EL (cell line): ENCODE data around the gene RMC1.
"Not testable (repeated sequence)": the region's sequence is repeated elsewhere in the genome, so short reads cannot be mapped to it uniquely, and the experiment has no call there.

Experiments
- DNase-seq: peaks from one replicate; pipeline ENCODE4 v3.0.0-alpha.2; 2016

Gene RMC1

DNA sequence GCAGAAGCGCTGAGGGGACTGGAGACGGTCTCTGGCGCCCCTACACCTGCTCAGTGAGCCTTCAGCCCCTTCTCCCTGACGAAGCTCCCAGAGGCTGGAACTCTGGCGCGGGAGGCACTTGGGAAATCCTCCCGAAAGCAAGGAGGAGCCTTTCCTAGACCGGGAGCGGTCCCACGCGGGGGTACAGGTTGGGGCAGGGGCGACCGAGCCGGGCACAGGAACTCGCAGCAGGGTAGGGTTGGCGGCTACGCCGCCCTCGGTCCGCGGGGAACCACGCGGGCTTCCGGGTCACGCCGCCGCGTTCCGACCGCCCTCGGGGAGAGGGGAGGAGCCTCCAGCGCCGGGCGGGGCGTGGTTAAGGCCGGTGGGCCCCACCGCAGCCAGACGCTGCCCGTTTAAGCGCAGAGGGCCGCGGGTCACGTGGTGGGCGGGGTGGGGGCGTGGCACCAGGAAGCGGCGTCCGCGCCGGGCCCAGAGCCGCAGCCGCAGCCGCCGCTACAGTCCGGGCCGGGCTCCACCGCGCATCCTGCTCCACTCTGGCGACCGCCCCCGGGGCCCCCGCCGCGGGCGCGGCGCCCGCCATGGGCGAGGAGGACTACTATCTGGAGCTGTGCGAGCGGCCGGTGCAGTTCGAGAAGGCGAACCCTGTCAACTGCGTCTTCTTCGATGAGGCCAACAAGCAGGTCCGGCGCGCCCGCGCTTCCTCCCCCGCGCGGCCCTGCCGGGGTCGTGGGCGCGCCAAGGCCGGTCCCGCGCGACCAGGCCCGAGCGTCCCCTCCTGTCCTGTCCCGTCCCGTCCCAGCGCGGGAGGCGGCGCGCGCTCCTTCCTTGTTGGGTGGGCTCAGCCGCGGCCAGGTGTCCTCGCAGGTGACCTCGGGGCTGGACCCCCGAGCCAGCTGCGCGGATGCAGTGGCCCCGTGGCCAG, at the start of gene RMC1:
RMC1 (plus strand) TSS at position 474 of the 925 bp plus-strand sequence; CDS start at position 582, 108 bp downstream.
- DNase-seq = peak; percentile 92

DNA sequence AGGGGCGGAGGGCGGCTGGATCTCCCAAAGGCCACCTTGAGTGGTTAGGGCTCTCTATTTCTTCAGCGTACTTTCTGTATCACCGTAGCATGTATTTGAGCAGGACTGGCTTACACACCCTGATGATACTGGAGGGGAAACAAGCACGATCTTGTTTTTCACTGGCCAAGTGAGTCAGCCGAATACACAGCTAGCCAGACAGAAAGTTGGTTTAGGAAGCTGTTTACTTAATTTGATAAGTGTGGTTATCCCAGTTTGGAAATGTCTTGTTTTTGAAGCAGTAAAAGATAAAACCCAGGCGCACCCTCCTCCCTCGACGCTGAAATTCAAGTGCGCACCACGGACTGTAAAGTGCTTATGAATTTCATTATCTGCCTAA, 49.6 kb upstream of the RMC1 start:
- DNase-seq = peak; percentile 38

DNA sequence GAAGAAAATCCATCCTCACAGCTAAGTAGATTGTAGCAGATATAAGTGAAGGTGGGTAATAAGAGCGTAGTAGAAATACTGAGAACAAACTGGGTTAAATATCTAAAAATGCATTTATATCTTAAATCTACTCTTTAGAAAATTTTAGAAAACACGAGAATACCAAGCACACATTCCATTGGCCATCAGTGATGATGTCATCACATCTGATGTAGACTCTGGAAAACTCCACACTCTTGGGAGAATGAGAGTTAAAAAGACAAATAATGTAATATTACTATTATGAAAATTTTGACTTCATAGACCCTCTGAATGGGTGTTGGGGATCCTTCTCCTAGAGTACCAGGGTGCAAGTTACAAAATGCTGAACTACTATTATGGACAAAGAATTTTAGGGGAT, 46.5 kb upstream of the RMC1 start:
- no peak for DNase-seq

DNA sequence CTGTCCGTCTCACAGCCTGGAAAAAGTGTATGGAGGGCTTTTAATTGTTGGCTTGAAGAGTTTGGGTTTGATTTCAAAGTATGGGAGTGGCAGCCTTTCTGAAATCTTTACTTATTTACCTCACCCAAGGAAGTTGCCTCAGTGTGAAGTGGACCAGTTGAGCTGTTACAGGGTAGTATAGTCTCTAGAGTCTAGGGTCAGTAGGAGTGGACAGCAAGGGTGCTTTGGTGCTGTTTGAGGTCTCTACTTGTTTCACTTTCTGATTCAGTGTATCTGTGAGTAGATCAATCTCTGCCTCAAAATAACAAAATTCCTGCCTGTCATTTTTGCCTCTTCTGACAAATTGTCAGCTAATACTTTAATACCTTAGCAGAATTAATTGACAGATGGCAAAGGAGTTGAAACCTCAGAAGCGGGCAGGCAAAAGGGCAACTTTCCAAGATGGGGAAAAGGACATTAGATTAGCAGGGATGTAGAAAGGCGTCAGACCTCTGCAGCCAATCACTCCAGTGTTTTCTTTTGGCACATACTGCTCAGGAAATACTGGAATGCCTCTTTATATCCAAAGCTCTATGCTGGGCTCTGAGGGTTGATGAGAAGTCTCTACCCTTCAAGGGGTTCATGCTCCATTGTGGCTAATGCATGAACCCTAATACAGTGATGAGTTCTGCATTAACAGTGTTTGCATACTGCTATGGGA, 44.3 kb upstream of the RMC1 start:
- no peak for DNase-seq

DNA sequence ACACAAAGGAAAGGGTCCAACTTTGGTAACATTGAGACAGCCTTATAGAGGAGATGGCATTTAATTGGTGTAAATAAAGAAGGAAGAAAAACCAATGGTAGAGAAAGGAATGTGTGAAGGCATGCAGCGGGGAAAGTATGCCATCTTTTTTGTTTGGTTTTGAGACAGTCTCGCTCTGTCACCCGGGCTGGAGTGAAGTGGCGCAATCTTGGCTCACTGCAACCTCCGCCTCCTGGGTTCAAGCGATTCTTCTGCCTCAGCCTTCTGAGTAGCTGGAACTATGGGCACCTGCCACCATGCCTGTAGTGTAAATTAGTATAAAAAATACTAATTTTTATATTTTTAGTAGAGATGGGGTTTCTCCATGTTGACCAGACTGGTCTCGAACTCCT, 43.8 kb upstream of the RMC1 start:
- DNase-seq = no peak

DNA sequence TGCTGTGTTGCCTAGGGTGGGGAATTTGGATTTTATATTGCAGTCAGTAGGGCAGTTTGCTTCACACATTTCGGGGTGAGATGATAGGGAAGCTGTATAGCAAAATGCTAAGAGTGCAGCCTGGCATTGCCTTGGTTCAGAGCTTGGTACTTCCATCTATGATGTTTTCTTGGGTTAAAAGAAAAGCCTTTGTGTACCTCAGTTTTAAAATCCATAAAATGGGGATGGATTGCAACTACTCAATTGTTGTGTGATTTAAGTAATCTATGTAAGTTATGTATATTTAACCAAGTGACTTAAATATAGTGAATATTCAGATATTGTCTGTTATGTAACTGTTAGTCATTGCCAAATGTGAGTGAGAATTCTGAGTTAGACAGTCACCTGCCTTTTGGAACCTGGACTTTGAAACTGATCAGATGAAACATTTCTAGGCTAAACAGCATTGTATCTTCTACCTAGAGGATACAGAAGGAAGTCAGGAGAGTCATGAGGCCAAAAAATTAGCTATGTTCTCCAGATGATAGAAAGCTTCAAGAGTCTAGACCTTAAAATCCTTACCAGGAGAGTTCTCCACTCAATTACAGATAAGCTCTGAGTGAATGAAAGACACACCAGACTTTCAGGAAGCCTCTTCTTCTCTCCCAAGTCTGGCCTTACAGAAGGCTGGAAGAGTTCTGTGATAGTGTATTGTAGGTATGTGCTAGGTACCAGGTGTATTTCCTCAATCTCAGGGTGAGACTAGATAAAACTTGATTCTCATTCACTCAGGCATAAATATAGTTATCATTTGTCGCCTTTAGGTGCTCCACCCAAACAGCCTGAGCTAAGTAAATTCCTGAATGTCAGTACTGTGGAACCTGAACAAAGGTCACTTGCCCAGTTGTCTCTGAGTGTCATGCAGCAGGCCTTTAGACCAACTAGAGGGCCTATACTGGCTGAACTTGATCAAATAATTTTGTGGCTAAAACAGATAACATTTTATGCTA, 42.7 kb upstream of the RMC1 start:
- DNase-seq = no peak

DNA sequence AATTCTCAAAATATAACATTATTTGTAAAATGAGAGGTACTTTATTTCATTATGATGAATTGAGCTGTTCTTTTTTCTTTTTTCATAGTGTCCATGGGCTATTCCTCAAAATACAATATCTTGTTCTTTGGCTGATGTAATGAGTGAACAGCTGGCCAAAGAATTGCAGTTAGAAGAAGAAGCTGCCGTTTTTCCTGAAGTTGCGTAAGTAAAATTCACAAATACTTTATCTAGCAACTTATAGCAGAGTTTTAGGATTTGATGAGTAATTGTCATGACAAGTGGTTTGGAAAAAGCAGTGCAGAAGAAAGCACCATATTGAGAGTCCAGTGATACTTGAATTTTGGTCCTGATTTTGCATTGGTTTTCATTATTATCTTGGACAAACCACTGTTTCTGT, 40.4 kb upstream of the RMC1 start:
- DNase-seq = no peak

DNA sequence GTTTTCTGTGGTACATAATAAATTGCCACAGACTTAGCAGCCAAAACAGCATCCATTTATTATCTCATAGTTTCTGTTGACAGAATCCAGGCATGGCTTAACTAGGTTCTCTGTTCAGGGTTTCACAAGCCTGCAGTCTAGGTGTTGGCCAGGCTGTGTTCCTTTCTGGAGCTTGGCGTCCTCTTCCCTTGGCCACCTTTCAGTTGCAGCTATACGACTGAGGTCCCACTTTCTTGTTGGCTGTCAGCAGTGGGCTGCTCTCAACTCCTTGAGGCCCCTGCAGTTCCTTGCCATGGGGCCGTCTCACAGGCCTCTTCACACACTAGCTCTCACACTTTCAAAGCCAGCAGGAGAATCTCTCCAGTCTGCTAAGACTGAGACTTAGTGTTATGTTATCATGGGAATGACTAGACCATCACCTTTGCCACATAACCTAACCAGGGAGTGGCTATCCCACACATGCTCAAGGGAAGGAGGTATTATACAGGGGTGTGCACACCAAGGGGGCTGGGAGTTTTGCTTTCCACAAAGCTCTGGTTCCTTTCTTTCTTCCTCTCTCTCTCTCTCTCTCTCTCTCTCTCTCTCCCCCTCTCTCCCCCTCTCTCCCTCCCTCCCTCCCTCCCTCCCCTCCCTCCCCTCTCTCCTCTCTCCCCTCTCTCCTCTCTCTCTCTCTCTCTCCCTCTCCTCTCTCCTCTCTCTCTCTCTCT, 34.4 kb upstream of the RMC1 start:
- no peak for DNase-seq

DNA sequence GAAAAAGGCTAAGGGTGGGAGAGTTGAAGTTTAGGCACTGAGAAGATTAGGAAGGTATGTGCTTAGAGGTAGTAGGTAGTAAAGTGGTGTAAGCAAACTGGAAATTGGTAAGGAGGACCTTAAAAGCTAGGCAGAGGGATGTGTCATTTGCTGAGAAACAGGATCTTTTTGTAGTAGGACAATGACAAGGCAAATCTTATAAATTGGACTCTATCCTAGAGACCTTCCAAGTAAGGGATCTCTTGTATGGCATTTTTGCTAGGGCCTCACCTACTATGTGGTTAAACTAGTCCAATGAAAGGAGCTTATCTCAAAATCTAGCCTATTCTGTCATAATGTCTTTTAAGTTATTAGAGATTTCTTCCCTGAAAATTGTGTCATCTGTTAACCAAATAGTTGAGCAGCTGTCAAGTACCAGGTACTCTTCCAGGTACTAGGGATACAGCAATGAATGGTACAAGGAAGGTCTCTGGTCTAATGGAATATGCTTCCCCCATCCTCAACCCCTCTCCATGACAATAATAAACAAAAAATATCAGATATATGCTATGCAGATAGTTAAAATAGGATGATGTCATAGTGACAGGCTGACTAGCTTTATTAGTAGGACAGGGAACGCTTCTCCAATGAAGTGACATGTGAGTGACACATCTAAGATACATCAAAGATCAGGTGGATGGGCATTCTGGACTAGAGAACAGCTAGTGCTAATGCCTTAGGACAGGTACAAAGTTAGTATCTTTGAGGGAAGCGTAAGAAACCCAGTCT, 32.5 kb upstream of the RMC1 start:
- DNase-seq = no peak

DNA sequence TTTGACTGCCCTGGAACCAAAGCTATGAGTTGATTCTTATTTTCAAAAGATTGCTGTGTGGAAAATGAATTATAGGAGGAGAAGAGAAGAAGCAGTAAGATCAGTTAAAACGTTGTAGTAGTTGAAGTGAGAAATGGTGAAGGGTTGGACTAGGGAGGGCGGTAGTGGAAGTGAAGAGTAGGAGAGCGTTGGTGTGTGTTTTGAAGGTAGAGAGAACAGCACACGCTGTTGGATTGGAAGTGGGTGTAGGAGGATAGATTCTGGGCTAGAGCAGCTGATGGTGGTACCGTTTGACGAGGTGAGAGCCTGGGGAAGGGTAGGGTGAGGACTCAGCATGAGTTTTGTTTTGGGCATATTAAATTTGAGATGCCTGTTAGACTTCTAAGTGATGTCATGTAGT, 31.8 kb upstream of the RMC1 start:
- no peak for DNase-seq

DNA sequence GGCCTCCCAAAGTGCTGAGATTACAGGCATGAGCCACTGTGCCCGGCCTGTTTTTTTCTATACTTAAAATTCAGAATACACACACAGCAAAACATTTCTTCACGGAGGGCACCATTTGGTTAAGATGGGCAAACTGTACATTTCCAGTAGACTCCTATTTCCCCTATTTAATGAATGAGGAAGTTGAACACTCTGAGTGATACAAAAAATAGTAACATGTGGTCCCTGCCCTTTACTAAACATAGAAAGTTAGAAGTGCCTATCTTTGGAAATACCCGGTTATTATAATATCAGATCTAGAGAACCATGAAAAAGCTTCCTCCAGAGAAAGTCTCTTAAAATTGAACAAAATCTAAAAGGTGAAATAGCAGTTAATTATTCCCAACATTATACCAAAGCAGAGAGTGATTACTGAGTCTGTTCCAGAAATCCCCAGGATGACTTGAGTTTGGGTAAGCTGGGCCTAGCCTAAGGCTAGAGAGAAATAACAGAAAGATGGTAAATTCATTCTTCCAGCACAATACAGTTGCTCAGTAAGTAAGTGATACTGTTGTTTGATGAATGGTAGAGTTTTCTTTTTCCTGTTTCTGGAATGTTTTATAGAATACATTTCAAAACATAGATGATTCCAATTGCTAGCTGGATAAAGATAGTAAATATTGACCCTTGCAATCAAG, 23.3 kb upstream of the RMC1 start:
- DNase-seq = no peak

DNA sequence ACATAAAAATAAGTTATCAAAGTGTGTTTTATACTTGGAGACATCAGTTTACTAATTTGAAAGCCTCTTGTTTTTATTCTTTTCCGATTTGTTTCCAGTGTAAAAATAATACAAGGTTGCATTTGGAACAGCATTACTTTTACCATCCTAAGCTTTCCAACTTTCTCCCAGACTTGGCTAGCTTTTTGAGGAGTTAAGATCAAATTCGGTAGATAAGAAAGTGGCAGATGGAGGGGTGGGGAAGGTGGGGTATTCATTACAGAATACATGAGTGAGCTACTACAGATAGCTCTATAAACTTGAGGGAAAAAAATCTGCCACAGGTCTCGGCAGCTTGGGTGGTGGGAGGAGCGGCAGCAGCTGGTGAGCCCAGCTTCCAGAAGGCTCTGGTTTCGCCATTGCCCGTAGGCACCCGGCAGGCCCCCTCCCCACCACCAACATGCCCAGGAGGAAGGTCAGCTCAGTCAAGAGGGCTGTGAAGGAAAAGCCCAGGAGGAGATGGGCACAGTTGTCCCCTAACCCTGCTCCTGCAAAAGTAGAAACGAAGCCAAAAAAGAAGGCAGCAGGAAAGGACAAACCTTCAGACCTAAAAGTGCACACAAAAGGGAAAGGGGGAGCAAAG, 18.6 kb upstream of the RMC1 start:
- no peak for DNase-seq

DNA sequence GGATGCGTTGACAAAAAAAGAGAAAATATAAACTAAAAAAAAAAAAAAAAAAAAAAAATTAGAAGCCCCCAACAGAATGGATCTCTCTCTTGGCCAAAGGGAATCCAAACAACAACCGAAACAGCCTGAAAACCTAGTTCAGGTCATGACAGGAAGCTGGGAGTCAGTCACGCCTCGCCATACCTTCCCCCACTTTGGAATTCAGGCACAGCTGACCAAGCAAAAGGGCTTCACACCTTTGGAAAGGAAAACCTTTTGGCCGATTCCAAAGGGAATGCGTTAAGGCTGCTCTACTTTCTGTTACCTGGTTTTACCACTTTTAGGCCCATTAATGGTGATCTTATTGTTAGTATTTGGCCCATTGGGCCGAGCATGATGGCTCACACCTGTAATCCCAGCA, 17.9 kb upstream of the RMC1 start:
- DNase-seq = no peak

DNA sequence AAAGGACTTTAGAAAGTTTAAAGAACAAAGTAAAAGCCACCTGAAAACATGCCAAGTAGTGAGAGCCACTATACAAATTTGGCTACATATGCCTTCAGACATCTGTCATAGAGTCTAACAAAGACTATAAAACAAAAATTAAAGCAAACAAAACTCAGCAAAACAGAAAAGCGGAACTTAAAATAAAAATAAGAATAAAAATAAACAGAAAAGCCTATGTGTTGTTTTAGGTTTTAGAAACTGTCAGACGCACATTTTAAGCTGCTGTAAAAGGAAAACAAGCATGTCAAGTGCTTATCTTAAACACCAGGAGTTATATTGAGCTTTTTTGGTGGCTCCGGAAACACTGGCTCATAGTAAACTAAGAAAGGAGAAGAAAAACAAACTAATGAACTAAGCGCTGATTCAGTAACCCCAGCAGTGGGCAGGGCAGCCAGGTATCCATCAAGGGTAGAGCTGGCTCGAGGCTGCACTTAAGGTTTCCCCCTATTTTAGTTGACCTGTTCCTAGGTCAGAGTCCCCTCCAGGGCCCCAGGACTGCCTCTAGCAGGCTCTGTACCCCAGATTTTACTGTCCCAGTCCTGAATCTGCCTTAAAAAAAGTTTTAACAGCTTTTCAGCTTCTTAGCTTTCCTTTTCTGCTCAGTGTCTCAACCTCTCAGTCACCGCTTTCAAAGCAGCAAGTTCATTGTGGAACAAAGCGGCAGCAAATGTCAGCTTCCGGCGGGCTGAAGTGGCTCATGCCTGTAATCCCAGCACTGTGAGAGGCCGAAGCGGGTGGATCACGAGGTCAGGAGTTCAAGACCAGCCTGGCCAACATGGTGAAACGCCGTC, 15.4 kb upstream of the RMC1 start:
- no peak for DNase-seq

DNA sequence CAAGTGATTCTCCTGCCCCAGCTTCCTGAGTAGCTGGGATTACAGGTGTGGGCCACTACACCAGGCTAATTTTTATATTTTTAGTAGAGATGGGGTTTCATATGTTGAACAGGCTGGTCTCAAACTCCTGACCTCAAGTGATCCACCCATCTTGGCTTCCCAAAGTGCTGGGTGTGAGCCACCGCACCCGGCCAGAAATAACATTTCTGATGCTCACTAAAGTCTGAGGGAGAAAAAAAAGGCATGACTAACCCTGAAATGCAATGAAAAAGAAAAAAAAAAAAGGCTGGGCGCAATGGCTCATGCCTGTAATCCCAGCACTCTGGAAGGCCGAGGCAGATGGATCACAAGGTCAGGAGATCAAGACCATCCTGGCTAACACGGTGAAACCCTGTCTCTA, 13.7 kb upstream of the RMC1 start:
- not testable (repeated sequence) for DNase-seq

DNA sequence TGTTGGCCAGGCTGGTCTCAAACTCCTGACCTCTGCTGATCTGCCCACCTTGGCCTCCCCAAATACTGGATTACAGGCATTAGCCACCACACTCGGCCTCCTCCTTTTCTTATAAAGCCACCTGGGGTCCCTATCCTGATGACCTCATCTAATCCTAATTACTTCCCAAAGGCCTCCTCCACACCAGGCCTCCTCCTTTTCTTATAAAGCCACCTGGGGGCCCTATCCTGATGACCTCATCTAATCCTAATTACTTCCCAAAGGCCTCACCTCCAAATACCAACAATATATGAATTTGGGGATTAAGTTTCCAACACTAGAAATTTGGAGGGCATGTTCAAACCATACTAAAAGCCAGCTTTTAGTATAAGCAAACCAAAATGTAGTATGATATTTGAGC, 9.7 kb upstream of the RMC1 start:
- DNase-seq = no peak

DNA sequence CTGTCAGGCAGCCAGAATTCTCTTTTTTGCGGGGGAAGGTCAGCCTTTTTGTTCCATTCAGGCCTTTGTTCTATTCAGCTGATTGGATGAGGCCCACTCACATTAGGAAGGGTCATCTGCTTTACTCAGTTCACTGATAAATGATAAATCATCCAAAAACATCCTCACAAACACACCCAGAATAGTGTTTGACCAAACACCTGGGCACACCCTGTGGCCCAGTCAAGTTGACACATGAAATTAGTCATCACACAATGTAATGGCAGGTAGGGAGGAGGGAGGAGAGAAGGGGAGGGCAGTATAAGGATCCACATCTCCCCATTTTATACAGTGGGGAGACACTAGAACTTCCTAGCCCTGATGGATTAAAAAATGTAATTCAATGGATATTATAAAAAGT, 8.3 kb upstream of the RMC1 start:
- DNase-seq = no peak

DNA sequence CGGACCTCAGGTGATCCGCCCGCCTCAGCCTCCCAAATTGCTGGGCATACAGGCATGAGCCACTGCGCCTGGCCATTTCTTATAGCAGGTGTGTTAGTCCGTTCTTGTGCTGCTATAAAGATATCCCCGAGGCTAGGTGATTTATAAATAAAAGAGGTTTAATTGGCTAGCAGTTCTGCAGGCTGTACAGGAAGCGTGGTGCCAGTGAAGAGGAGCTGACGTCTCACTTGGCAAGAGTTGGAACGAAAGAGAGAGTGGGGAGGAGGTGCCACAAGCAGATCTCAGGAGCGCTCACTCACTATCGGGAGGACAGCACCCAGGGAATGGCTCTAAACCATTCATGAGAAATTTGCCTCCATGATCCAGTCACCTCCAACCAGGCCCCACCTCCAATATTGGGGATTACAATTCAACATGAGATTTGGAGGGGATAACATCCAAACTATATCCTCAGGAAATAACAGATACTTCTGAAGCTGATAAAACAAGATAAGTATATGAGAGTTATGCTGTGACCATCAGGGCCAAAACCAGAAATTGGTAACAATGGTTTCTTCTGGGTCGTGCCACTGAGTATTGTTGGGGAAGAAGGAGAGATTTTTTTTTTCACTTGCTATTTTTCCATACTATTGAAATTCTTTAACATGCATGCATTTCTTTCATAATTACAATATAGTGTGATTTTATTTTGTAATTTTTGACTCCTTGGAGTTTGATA, 7.4 kb upstream of the RMC1 start:
- DNase-seq = no peak

DNA sequence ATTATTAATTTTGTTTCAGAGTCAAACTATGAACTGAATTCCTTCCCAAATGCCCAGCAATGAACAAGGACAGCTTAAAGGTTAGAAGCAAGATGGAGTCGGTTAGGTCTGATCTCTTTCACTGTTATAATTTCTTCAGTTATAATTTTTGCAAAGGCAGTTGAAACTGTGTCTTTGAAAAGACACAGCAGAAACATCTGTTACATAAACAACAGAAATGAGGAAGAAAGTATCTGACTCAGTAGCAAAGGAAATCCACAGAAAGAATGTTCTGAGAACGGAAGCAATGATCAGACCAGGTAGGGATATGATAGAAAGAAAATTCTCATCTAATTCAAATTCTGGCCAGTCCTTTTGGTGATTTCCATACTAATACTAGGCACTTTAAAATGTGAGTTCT, 5.2 kb upstream of the RMC1 start:
- no peak for DNase-seq
